GM12864 (cell line): Measurements from ENCODE around the gene TNFAIP2.

Experiments used
- DNase-seq: peaks from one replicate; pipeline ENCODE4 v3.0.0-alpha.2; 2011; ENCODE audit warnings: low read depth
- H3K4me3 ChIP-seq: 2 replicates; pipeline ENCODE4 v1.5.1; 2011; ENCODE audit warnings: mild to moderate bottlenecking, low read depth, low read length, control low read depth
- CTCF ChIP-seq: IDR thresholded peaks from 2 replicates; pipeline ENCODE4 v1.5.1; 2011; ENCODE audit warnings: low read depth, mild to moderate bottlenecking, moderate library complexity, low read length, control low read depth, inconsistent platforms; ENCODE audit errors: missing control alignments

TNFAIP2 gene

GRCh38 chr14:103135333-103136260 lies 12.3 kb downstream of the TNFAIP2 start:
- no peak for DNase-seq
- no peak overlapping the region for H3K4me3 ChIP-seq
- no peak for TF ChIP-seq CTCF

- no peak for DNase-seq
- no peak for TF ChIP-seq CTCF
- no peak overlapping the region for H3K4me3 ChIP-seq
Measured at GRCh38 chr14:103136388-103137271, 13.4 kb downstream of the TNFAIP2 start.

- TF ChIP-seq CTCF = no peak
- DNase-seq = no peak
- no peak overlapping the region for H3K4me3 ChIP-seq
Measured at GRCh38 chr14:103137689-103138300, 14.5 kb downstream of the TNFAIP2 start.

- DNase-seq = no peak
- no peak for TF ChIP-seq CTCF
- H3K4me3 ChIP-seq = no peak overlapping the region
Measured at GRCh38 chr14:103138301-103139131, 15.3 kb downstream of the TNFAIP2 start.

- TF ChIP-seq CTCF = no peak
- no peak for DNase-seq
- no peak overlapping the region for H3K4me3 ChIP-seq
Measured at GRCh38 chr14:103139132-103140025, 16.1 kb downstream of the TNFAIP2 start.
